DMS53 (cell line): ENCODE data around the gene VPREB1.
A peak's percentile ranks its signal among the peaks of the same experiment; 100 is the strongest.
"Not testable (repeated sequence)": the region's sequence is repeated elsewhere in the genome, so short reads cannot be mapped to it uniquely, and the experiment has no call there.

ENCODE experiments used
- DNase-seq: peaks from one replicate; lab custom pipeline; 2025; lab: John Stamatoyannopoulos, UW

VPREB1 gene

GRCh38 chr22:22214819-22215329 lies 29.7 kb upstream of the VPREB1 start:
- DNase-seq: no peak

- DNase-seq: peak; percentile 50
These were observed 28.7 kb upstream of the VPREB1 start for GRCh38 chr22:22215659-22216449.

GRCh38 chr22:22216450-22216959 lies 28.1 kb upstream of the VPREB1 start:
- DNase-seq: peak; percentile 50

GRCh38 chr22:22218302-22218701 lies 26.3 kb upstream of the VPREB1 start:
- DNase-seq: no peak

GRCh38 chr22:22219140-22219996 lies 25.2 kb upstream of the VPREB1 start:
- peak; percentile 96 for DNase-seq

- not testable (repeated sequence) for DNase-seq
These were observed 23.5 kb upstream of the VPREB1 start for GRCh38 chr22:22221043-22221442.

- DNase-seq: no peak
These were observed 18.0 kb upstream of the VPREB1 start for GRCh38 chr22:22226448-22227187.

- no peak for DNase-seq
These were observed 16.2 kb upstream of the VPREB1 start for GRCh38 chr22:22228421-22228820.

- DNase-seq: no peak
These were observed 15.7 kb upstream of the VPREB1 start for GRCh38 chr22:22228921-22229320.

GRCh38 chr22:22229683-22230420 lies 14.7 kb upstream of the VPREB1 start:
- DNase-seq: no peak

- DNase-seq: no peak
These were observed 14.1 kb upstream of the VPREB1 start for GRCh38 chr22:22230438-22230837.

GRCh38 chr22:22233081-22233480 lies 11.5 kb upstream of the VPREB1 start:
- no peak for DNase-seq

- peak; percentile 13 for DNase-seq
These were observed 9.0 kb upstream of the VPREB1 start for GRCh38 chr22:22235558-22235957.

GRCh38 chr22:22237521-22237920 lies 7.1 kb upstream of the VPREB1 start:
- no peak for DNase-seq

GRCh38 chr22:22239311-22239939 lies 5.2 kb upstream of the VPREB1 start:
- DNase-seq: no peak

GRCh38 chr22:22241554-22241898 lies 3.1 kb upstream of the VPREB1 start:
- no peak for DNase-seq

GRCh38 chr22:22242488-22242887 lies 2.1 kb upstream of the VPREB1 start:
- DNase-seq: no peak

GRCh38 chr22:22243033-22243680 lies 1.4 kb upstream of the VPREB1 start:
- DNase-seq: peak; percentile 53

- no peak for DNase-seq
These were observed 797 bp downstream of the VPREB1 start for GRCh38 chr22:22245256-22245909.
